SK-N-SH (cell line): Measurements from ENCODE around the gene MFNG. TPM values are rescaled to one million over a fixed set of nuclear protein-coding genes. Genes with fewer than 3 reads are reported as not detected.

Experiments used
- CTCF ChIA-PET: fragments of 300-600, 350-600 bp; formaldehyde crosslinking; extraction: SDS; loops from one replicate; lab custom pipeline; 2021; lab: Yijun Ruan, JAX
- POLR2A ChIA-PET: fragments of 350-600 bp; sonication (Branson Sonifier 250); formaldehyde crosslinking; extraction: SDS; loops from one replicate; lab custom pipeline; 2020; ENCODE audit warnings: antibody characterized with exemption, inconsistent platforms; lab: Yijun Ruan, JAX
- DNase-seq: peaks from one replicate; pipeline ENCODE4 v3.0.0; 2012
- H2AFZ ChIP-seq: fragments of 200-600 bp; sonication (generic); 2 replicates; pipeline ENCODE4 v1.8.1; 2016; ENCODE audit warnings: antibody characterized with exemption, mild to moderate bottlenecking, low read depth
- H3F3A ChIP-seq: fragments of 200-600 bp; sonication (generic); replicated peaks from 2 replicates; pipeline ENCODE3; 2016; ENCODE audit warnings: antibody characterized with exemption, mild to moderate bottlenecking; ENCODE audit not compliant: insufficient read depth
- H3K27ac ChIP-seq, 2 experiments: fragments of 200-500 bp in 1 of 2; fragments of 200-600 bp in 1 of 2; sonication (Bioruptor generic) in 1 of 2; sonication (generic), shearing (Covaris generic) in 1 of 2; 2 replicates each; pipeline versions ENCODE4 v1.5.1 to v1.6.1; 2014 to 2016; ENCODE audit warnings: low read depth in 2 of 2, inconsistent platforms in 1 of 2, low read length in 1 of 2, mild to moderate bottlenecking in 1 of 2, mixed read lengths in 1 of 2
- H3K27me3 ChIP-seq: fragments of 200-600 bp; sonication (generic), shearing (Covaris generic); 2 replicates; pipeline ENCODE4 v1.6.1; 2016; ENCODE audit warnings: mixed run types; ENCODE audit not compliant: insufficient read depth
- H3K36me3 ChIP-seq, 2 experiments: fragments of 200-500 bp in 1 of 2; fragments of 200-600 bp in 1 of 2; sonication (Bioruptor generic) in 1 of 2; sonication (generic) in 1 of 2; replicated peaks in 1 of 2; 2 replicates each; pipeline versions ENCODE3 to v1.5.1; 2014 to 2016; ENCODE audit warnings: low read length in 1 of 2, mild to moderate bottlenecking in 1 of 2; ENCODE audit not compliant: insufficient read depth in 2 of 2, control insufficient read depth in 1 of 2
- H3K4me1 ChIP-seq, 2 experiments: fragments of 200-500 bp in 1 of 2; fragments of 200-600 bp in 1 of 2; sonication (Bioruptor generic) in 1 of 2; sonication (generic), shearing (Covaris generic) in 1 of 2; 2 replicates each; pipeline versions ENCODE4 v1.5.1 to v1.6.1; 2014 to 2016; ENCODE audit warnings: low read depth in 1 of 2, low read length in 1 of 2, mixed run types in 1 of 2; ENCODE audit not compliant: insufficient read depth in 2 of 2, control insufficient read depth in 1 of 2
- H3K4me2 ChIP-seq: fragments of 200-600 bp; sonication (generic), shearing (Covaris generic); 2 replicates; pipeline ENCODE4 v1.6.1; 2017; ENCODE audit warnings: mixed run types
- H3K4me3 ChIP-seq, 2 experiments: fragments of 200-500 bp in 1 of 2; fragments of 200-600 bp in 1 of 2; sonication (Bioruptor generic) in 1 of 2; sonication (generic), shearing (Covaris generic) in 1 of 2; 2 replicates each; pipeline versions ENCODE4 v1.5.1 to v1.8.1; 2014 to 2016; ENCODE audit warnings: low read depth in 2 of 2, inconsistent platforms in 1 of 2, low read length in 1 of 2, mild to moderate bottlenecking in 1 of 2, mixed read lengths in 1 of 2, moderate library complexity in 1 of 2
- H3K79me2 ChIP-seq: fragments of 200-600 bp; sonication (generic); 2 replicates; pipeline ENCODE4 v1.8.1; 2017; ENCODE audit warnings: mild to moderate bottlenecking; ENCODE audit not compliant: insufficient read depth
- H3K9ac ChIP-seq: fragments of 200-600 bp; sonication (generic); 2 replicates; pipeline ENCODE4 v1.6.1; 2017; ENCODE audit warnings: mixed run types
- H3K9me2 ChIP-seq: fragments of 200-600 bp; sonication (generic); 2 replicates; pipeline ENCODE4 v1.6.1; 2017; ENCODE audit warnings: mixed run types
- H3K9me3 ChIP-seq: fragments of 200-600 bp; sonication (generic); 2 replicates; pipeline ENCODE4 v1.6.1; 2017; ENCODE audit warnings: mixed run types, mild to moderate bottlenecking, moderate library complexity
- H4K20me1 ChIP-seq: fragments of 200-600 bp; sonication (generic); 2 replicates; pipeline ENCODE4 v1.6.1; 2017; ENCODE audit warnings: mild to moderate bottlenecking, mixed run types; ENCODE audit not compliant: insufficient read depth
- CHD2 ChIP-seq: fragments of 150-350 bp; IDR thresholded peaks from 2 replicates; pipeline ENCODE4 v1.6.1; 2018; ENCODE audit warnings: low read length; ENCODE audit not compliant: partially characterized antibody
- ELF1 ChIP-seq: IDR thresholded peaks from 2 replicates; pipeline ENCODE4 v1.4.0; 2012
- EP300 ChIP-seq, 2 experiments: IDR thresholded peaks; 2 replicates each; pipeline versions ENCODE4 v1.4.0 to v1.6.1; 2012; ENCODE audit warnings: borderline replicate concordance in 1 of 2, low read depth in 1 of 2, low read length in 1 of 2
- EZH2phosphoT487 ChIP-seq: fragments of 200-600 bp; sonication (generic); IDR thresholded peaks from 2 replicates; pipeline ENCODE4 v1.6.1; 2017; ENCODE audit warnings: low read depth, mixed run types, mild to moderate bottlenecking, antibody characterized with exemption, moderate library complexity, borderline replicate concordance
- FOXM1 ChIP-seq: IDR thresholded peaks from 2 replicates; pipeline ENCODE4 v1.4.0; 2012; ENCODE audit warnings: low read depth, mild to moderate bottlenecking
- GATA2 ChIP-seq: sonication (generic); formaldehyde crosslinking; IDR thresholded peaks from 2 replicates; pipeline ENCODE4 v1.5.0; 2020; ENCODE audit warnings: mild to moderate bottlenecking, missing genetic modification reagents
- JUND ChIP-seq: IDR thresholded peaks from 2 replicates; pipeline ENCODE4 v1.4.0; 2012
- MXI1 ChIP-seq: IDR thresholded peaks from 2 replicates; pipeline ENCODE4 v1.6.1; 2012; ENCODE audit warnings: mild to moderate bottlenecking, low read depth, low read length, improper control_type of control experiment
- NRF1 ChIP-seq: IDR thresholded peaks from 2 replicates; pipeline ENCODE4 v1.6.1; 2012; ENCODE audit warnings: low read depth, mild to moderate bottlenecking, low read length
- RAD21 ChIP-seq: IDR thresholded peaks from 2 replicates; pipeline ENCODE4 v1.6.1; 2012; ENCODE audit warnings: mild to moderate bottlenecking, low read length
- RCOR1 ChIP-seq: fragments of 150-350 bp; IDR thresholded peaks from 2 replicates; pipeline ENCODE4 v1.6.1; 2017; ENCODE audit warnings: antibody characterized with exemption, low read length
- RFX5 ChIP-seq: IDR thresholded peaks from 2 replicates; pipeline ENCODE4 v1.6.1; 2012; ENCODE audit warnings: mild to moderate bottlenecking, improper control_type of control experiment, low read length
- RXRA ChIP-seq: IDR thresholded peaks from 2 replicates; pipeline ENCODE4 v1.4.0; 2012; ENCODE audit warnings: low read depth, mild to moderate bottlenecking, borderline replicate concordance
- SMC3 ChIP-seq: IDR thresholded peaks from 2 replicates; pipeline ENCODE4 v1.6.1; 2012; ENCODE audit warnings: low read depth, low read length, improper control_type of control experiment
- TAF1 ChIP-seq: IDR thresholded peaks from 2 replicates; pipeline ENCODE4 v1.6.1; 2012; ENCODE audit warnings: low read depth, mild to moderate bottlenecking, low read length, moderate library complexity, borderline replicate concordance
- TEAD4 ChIP-seq: IDR thresholded peaks from 2 replicates; pipeline ENCODE4 v1.4.0; 2012; ENCODE audit warnings: mild to moderate bottlenecking, borderline replicate concordance; ENCODE audit not compliant: insufficient read depth
- WGBS: methylation state at CpG from one replicate; pipeline ENCODE4 v1.1.6; 2017; ENCODE audit warnings: low lambda C conversion rate; 5-methylcytosine and 5-hydroxymethylcytosine counted together
- polyA plus RNA-seq, 3 experiments: library from polyadenylated mRNA; depleted of rRNA; stranded (reverse); fragments of >200 nt; gene quantifications; 2 replicates each; pipeline ENCODE4 v1.2.3, GENCODE V29; 2012
- TF ChIP-seq, protein P1 (sequence below): IDR thresholded peaks from 2 replicates; pipeline ENCODE4; 2012
- TF ChIP-seq, protein P2 (sequence below): IDR thresholded peaks from 2 replicates; pipeline ENCODE4 v1.4.0; 2012; ENCODE audit warnings: low read depth, borderline replicate concordance
- TF ChIP-seq, protein P3 (sequence below): IDR thresholded peaks from 2 replicates; pipeline ENCODE4 v1.6.1; 2012; ENCODE audit warnings: mild to moderate bottlenecking, low read depth, low read length, moderate library complexity

The MFNG gene
- polyA plus RNA-seq, 1 of the 3 experiments (the other 2 are of a cell fraction), result 0.18 TPM

GRCh38 chr22:37499789-37500540, 13.8 kb upstream of the MFNG start:
- H3K27ac ChIP-seq, result peak overlapping the region in 1 of 2 experiments; percentile 72; a peak in 2 of 4 replicates
- 74% methylated on average over 9 of the region's 13 CpGs for WGBS
- TF ChIP-seq TEAD4 (no peak), GATA2 (CRISPR knock-in tag) (peak; percentile 26; the same call in 1 of the 2 replicates), EP300 (IDR thresholded peaks at IDR 0.05; ENCODE audit: borderline replicate concordance in 1 of 2, low read depth in 1 of 2, low read length in 1 of 2) (peak in 1 of 2 experiments; percentile 71; a peak in 2 of 4 replicates), RCOR1 (peak; percentile 58; the same call in 1 of the 2 replicates), CHD2 (peak; percentile 70), RFX5 (no peak), NRF1 (no peak), SMC3 (no peak), RAD21 (no peak; the same call in 1 of the 2 replicates), FOXM1 (no peak), JUND (no peak), MXI1 (peak; percentile 96), EZH2phosphoT487 (no peak), ELF1 (no peak), TAF1 (no peak), RXRA (no peak)
- TF ChIP-seq, protein P1, sequence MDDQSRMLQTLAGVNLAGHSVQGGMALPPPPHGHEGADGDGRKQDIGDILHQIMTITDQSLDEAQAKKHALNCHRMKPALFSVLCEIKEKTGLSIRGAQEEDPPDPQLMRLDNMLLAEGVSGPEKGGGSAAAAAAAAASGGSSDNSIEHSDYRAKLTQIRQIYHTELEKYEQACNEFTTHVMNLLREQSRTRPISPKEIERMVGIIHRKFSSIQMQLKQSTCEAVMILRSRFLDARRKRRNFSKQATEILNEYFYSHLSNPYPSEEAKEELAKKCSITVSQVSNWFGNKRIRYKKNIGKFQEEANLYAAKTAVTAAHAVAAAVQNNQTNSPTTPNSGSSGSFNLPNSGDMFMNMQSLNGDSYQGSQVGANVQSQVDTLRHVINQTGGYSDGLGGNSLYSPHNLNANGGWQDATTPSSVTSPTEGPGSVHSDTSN, result no peak
- TF ChIP-seq, protein P2, sequence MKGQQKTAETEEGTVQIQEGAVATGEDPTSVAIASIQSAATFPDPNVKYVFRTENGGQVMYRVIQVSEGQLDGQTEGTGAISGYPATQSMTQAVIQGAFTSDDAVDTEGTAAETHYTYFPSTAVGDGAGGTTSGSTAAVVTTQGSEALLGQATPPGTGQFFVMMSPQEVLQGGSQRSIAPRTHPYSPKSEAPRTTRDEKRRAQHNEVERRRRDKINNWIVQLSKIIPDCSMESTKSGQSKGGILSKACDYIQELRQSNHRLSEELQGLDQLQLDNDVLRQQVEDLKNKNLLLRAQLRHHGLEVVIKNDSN, result no peak
- TF ChIP-seq, protein P3, sequence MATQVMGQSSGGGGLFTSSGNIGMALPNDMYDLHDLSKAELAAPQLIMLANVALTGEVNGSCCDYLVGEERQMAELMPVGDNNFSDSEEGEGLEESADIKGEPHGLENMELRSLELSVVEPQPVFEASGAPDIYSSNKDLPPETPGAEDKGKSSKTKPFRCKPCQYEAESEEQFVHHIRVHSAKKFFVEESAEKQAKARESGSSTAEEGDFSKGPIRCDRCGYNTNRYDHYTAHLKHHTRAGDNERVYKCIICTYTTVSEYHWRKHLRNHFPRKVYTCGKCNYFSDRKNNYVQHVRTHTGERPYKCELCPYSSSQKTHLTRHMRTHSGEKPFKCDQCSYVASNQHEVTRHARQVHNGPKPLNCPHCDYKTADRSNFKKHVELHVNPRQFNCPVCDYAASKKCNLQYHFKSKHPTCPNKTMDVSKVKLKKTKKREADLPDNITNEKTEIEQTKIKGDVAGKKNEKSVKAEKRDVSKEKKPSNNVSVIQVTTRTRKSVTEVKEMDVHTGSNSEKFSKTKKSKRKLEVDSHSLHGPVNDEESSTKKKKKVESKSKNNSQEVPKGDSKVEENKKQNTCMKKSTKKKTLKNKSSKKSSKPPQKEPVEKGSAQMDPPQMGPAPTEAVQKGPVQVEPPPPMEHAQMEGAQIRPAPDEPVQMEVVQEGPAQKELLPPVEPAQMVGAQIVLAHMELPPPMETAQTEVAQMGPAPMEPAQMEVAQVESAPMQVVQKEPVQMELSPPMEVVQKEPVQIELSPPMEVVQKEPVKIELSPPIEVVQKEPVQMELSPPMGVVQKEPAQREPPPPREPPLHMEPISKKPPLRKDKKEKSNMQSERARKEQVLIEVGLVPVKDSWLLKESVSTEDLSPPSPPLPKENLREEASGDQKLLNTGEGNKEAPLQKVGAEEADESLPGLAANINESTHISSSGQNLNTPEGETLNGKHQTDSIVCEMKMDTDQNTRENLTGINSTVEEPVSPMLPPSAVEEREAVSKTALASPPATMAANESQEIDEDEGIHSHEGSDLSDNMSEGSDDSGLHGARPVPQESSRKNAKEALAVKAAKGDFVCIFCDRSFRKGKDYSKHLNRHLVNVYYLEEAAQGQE, result no peak
- TF ChIP-seq, all 33 proteins: peak for 5
- Histone ChIP-seq H3K9me2 (no peaks in the 10 kb centered on the region), H3K36me3 (peaks cover 0 to 3% of the 10 kb centered on the region in 2 experiments), H3K79me2 (no peaks in the 10 kb centered on the region), H3K4me2 (no peak overlapping the region), H3K9me3 (no peaks in the 10 kb centered on the region), H3K9ac (no peak overlapping the region), H3K4me3 (no peak overlapping the region), H3K4me1 (peaks cover 16 to 53% of the 10 kb centered on the region in 2 experiments), H2AFZ (no peak overlapping the region), H3K27me3 (no peaks in the 10 kb centered on the region), H3F3A (peaks cover 21% of the 10 kb centered on the region), H4K20me1 (no peaks in the 10 kb centered on the region)
- ChIA-PET POLR2A (interaction anchor here (1.0 kb wide), 1 partner anchor 68 kb away, joined by 3 read pairs; no protein-coding TSS in a partner anchor), CTCF (interaction anchor here (1.1 to 6.0 kb wide), 11 partner anchors 9 to 183 kb away, joined by 3 to 35 read pairs (median 8); no protein-coding TSS in a partner anchor)
- peak; percentile 87 for DNase-seq
